Calu3 (cell line): Measurements from ENCODE around the gene SLC8A1. TPM values are rescaled to one million over a fixed set of nuclear protein-coding genes. Genes with fewer than 3 reads are reported as not detected.

Experiments used
- Bru-seq: library from RNA; stranded (reverse); fragments of 400-500 nt; gene quantifications from one replicate; lab custom pipeline; 2021; lab: Mats Ljungman, UMichigan
- BruChase-seq, 2 experiments: library from RNA; stranded (reverse); fragments of 400-500 nt; gene quantifications; one replicate each; lab custom pipeline; 2021; lab: Mats Ljungman, UMichigan
- BruUV-seq: library from RNA; stranded (reverse); fragments of 400-500 nt; replicated peaks from 2 replicates; lab custom pipeline; 2021; lab: Mats Ljungman, UMichigan
- CTCF ChIA-PET: fragments of 300-600 bp; sonication (Branson Sonifier 250); formaldehyde crosslinking; loops from one replicate; lab custom pipeline; 2022; ENCODE audit warnings: antibody characterized with exemption; lab: Charles Lee
- DNase-seq: peaks from one replicate; pipeline ENCODE4 v3.0.0; 2022
- H3K27ac Mint-ChIP-seq: one replicate; pipeline ENCODE4 v1.8.0; 2022; ENCODE audit warnings: mixed read lengths; ENCODE audit not compliant: unreplicated experiment
- H3K27me3 Mint-ChIP-seq: one replicate; pipeline ENCODE4 v1.8.0; 2022; ENCODE audit warnings: mixed read lengths; ENCODE audit not compliant: unreplicated experiment
- H3K36me3 Mint-ChIP-seq: one replicate; pipeline ENCODE4 v1.8.0; 2022; ENCODE audit warnings: mild to moderate bottlenecking, moderate library complexity, mixed read lengths; ENCODE audit not compliant: insufficient read depth, unreplicated experiment
- H3K4me1 Mint-ChIP-seq: one replicate; pipeline ENCODE4 v1.8.0; 2022; ENCODE audit warnings: mild to moderate bottlenecking, low read depth, mixed read lengths; ENCODE audit not compliant: unreplicated experiment
- H3K4me3 Mint-ChIP-seq: one replicate; pipeline ENCODE4 v1.8.0; 2022; ENCODE audit warnings: mild to moderate bottlenecking, low read depth, moderate library complexity, mixed read lengths; ENCODE audit not compliant: unreplicated experiment
- H3K9me3 Mint-ChIP-seq: one replicate; pipeline ENCODE4 v1.8.0; 2022; ENCODE audit warnings: low read depth, mixed read lengths; ENCODE audit not compliant: unreplicated experiment
- CTCF ChIP-seq: fragments of 200-600 bp; IDR thresholded peaks from one replicate; pipeline ENCODE4 v1.8.0; 2022; ENCODE audit warnings: antibody characterized with exemption; ENCODE audit not compliant: unreplicated experiment
- intact Hi-C: fragments of 100-400 bp; cut with micrococcal nuclease; formaldehyde crosslinking; loops from one replicate; pipeline ENCODE4 v1.10.0; 2022; ENCODE audit not compliant: unreplicated experiment
- long read RNA-seq: library from polyadenylated mRNA; stranded (forward); transcript quantifications from one replicate; pipeline ENCODE4 v2.0.0, GENCODE V29; 2022
- total RNA-seq: library from RNA; stranded (reverse); gene quantifications from 2 replicates; pipeline ENCODE4 v1.2.3, GENCODE V29; 2022

SLC8A1 gene
- total RNA-seq (0.05 and 0.10 TPM in 2 replicates), Bru-seq, nascent RNA (percentile 12 among the genes with signal in this experiment), BruChase-seq, experiment 1, labeled RNA remaining after a 6-hour chase (percentile 13 among the genes with signal in this experiment), BruChase-seq, experiment 2, labeled RNA remaining after a 2-hour chase (percentile 13 among the genes with signal in this experiment)
- long read RNA-seq: 0 reads

GRCh38 chr2:40451918-40452605 is at the start of gene SLC8A1:
Gene SLC8A1 (minus strand): TSS chr2:40452090.
- Mint-ChIP-seq H3K9me3 (peaks cover 3% of the 10 kb centered on the region), H3K36me3 (no peaks in the 10 kb centered on the region), H3K27ac (no peak within 1 kb of the TSS), H3K4me1 (no peaks in the 10 kb centered on the region), H3K4me3 (no peak within 1 kb of the TSS), H3K27me3 (peaks cover 17% of the 10 kb centered on the region)
- BruUV-seq: no TSS peak
- no peak for DNase-seq
- TF ChIP-seq CTCF: no peak
- CTCF ChIA-PET: no interaction called here
- intact Hi-C loops: no loop called here

- intact Hi-C loops: no loop called here
- no peak for TF ChIP-seq CTCF
- Mint-ChIP-seq H3K36me3 (no peaks in the 10 kb centered on the region), H3K9me3 (no peaks in the 10 kb centered on the region), H3K27ac (no peak overlapping the region), H3K27me3 (no peaks in the 10 kb centered on the region), H3K4me1 (no peaks in the 10 kb centered on the region), H3K4me3 (no peak overlapping the region)
- no peak for DNase-seq
- CTCF ChIA-PET: no interaction called here
- no TSS peak for BruUV-seq
Observed at GRCh38 chr2:40499437-40499836, 47.5 kb upstream of the SLC8A1 start.

GRCh38 chr2:40497251-40497859 is 45.5 kb upstream of the SLC8A1 start:
- no peak for TF ChIP-seq CTCF
- intact Hi-C loops: no loop called here
- BruUV-seq: no TSS peak
- Mint-ChIP-seq H3K4me1 (no peaks in the 10 kb centered on the region), H3K27ac (no peak overlapping the region), H3K36me3 (no peaks in the 10 kb centered on the region), H3K27me3 (no peaks in the 10 kb centered on the region), H3K9me3 (no peaks in the 10 kb centered on the region), H3K4me3 (no peak overlapping the region)
- no peak for DNase-seq
- CTCF ChIA-PET: no interaction called here

- Mint-ChIP-seq H3K36me3 (no peaks in the 10 kb centered on the region), H3K9me3 (no peaks in the 10 kb centered on the region), H3K4me3 (peak overlapping the region; percentile 64), H3K27me3 (no peaks in the 10 kb centered on the region), H3K4me1 (no peaks in the 10 kb centered on the region), H3K27ac (peak overlapping the region; percentile 18)
- no peak for DNase-seq
- no peak for TF ChIP-seq CTCF
- no TSS peak for BruUV-seq
- intact Hi-C loops: loop anchor here (5.0 kb wide), 1 partner anchor 273 kb away; no protein-coding TSS in a partner anchor
- CTCF ChIA-PET: no interaction called here
Observed at GRCh38 chr2:40489678-40489960, 37.7 kb upstream of the SLC8A1 start.
